Endothelial cell of hepatic sinusoid (primary cell): ENCODE results near the gene AGAP1.
"Not testable (repeated sequence)": the region's sequence is repeated elsewhere in the genome, so short reads cannot be mapped to it uniquely, and the experiment has no call there.

Source experiments
- in situ Hi-C: cut with HindIII; loops from 2 replicates; pipeline ENCODE4 v1.10.0; 2017; ENCODE audit warnings: low sequenced_read_pairs

AGAP1 gene

DNA sequence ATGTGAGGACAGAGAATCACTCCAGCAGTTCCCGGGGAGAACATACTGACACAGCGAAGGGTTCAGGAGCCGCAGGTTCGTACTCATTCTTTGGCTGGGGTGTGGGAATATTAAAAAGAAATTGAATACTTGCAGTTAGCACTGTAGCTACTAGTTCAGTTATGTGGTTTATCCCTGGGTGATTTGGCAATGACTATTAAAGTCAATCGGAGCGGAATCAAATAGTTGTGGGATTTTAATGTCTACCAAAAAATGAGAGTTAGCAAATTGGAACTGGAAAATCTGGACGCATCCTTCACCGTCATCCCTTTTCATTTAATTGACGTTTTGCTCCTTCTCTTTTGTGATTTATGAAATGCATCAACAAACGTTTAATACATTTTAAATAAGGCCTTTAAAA, 623.6 kb downstream of the AGAP1 start:
- in situ Hi-C loops = no loop called here

DNA sequence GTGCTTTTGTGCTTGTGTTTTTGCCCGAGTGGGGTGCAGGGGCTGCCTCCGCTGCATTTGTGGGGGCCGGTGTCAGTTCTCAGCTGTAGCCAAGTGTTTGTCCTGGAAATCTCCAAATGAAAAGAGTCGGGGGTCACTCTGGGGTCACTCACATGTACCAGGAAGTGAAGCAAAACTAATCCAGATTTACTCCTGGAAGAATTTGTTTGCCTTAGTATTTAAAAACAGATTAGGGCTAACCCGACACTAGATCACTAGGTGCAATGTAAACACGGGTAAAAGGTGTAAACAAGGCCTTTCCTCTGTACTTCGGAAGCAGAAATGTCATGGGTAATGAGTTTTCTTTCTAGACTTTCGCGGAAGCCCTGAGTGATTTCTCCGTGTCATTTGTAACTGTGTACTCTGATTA, 624.0 kb downstream of the AGAP1 start:
- in situ Hi-C loops = no loop called here

DNA sequence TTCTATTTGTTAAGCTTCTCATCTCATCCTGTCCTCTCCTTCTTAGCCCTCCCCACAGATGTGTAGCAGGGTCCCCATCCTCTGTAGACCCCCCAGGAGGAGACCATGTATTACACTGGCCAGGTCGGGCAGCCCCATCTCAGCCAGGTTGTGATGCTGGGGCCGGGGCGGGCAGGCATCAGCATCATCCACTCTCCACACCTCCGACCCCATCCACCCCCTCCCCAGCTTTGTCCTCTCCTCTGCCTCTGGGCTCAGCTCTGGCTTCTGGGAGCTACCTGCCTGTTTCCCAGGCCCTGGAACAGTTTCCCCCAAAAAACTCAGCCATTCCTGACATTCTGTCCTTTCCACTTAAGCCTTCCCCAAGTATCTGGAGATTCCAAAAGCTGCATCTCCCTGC, 625.2 kb downstream of the AGAP1 start:
- in situ Hi-C loops = no loop called here

DNA sequence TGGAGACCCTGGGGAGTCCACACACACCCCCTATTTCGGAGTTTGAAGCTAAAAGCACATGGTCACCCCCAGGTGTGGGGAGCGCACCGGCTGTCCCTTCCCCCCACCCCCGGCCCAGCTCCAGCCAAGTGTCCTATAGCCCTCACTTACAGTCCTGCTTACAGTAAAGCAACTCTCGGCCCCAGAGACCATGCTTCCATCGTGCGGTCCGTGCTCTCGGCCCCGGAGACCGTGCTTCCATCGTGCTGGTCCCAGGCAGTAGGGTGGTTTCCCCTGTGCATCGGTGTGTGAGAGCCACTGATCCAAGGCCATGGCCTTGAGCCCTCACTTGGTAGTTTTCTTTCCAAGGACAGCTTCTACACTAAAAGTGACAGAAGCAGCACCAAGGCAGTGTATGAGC, 625.6 kb downstream of the AGAP1 start:
- in situ Hi-C loops = no loop called here

DNA sequence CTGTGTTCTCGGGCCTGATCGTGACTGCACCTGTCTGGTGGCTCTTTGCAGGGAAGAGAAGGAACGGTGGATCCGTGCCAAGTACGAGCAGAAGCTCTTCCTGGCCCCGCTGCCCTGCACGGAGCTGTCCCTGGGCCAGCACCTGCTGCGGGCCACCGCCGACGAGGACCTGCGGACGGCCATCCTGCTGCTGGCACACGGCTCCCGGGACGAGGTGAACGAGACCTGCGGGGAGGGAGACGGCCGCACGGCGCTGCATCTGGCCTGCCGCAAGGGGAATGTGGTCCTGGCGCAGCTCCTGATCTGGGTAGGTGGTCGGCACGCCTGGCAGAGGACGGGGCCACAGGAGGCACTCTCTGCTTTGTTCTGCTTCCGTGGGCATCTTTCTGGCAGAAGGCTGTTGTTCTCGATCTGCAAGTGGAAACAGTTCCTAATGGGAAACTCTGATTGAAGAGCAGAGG, 626.3 kb downstream of the AGAP1 start:
- in situ Hi-C loops = loop anchor here (5.0 kb wide), 1 partner anchor 88 kb away; no protein-coding TSS in a partner anchor

DNA sequence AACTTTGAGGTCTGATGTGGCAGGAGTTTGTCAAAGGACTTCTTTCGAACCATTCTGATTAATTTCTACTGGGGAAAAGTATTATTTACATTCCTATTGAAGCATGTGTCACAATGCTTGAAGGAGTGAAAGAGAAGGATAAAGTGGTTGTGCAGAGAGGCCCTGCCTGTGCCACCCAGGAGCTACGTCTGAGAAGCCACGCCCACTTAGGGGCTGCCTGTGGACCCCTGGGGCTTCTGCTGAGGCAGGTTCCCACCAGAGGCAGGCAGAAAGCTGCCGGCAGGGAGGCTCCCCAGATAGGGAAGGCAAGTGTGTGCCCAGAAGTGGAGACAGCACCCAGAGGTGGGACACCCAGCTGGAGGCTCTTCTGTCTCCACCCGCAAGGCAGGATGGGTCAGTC, 627.0 kb downstream of the AGAP1 start:
- in situ Hi-C loops = loop anchor here (5.0 kb wide), 1 partner anchor 89 kb away; no protein-coding TSS in a partner anchor

DNA sequence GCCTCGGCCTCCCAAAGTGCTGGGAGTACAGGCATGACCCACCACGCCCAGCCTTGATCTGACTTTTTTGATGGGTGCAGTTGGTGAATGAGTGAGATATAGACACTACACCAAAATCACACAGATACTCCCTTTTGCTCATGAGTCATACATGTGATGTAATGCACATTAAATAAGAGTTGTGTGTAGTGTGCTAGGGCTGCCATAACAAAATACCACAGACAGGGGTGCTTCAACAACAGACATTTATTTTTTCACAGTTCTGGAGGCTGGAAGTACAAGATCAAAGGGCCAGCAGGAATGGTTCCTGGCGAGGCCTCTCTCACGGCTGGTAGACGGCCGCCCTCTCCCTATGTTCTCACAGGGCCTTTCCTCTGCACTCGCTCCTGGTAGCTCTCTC, 627.7 kb downstream of the AGAP1 start:
- in situ Hi-C loops = loop anchor here (5.0 kb wide), 1 partner anchor 89 kb away; no protein-coding TSS in a partner anchor

DNA sequence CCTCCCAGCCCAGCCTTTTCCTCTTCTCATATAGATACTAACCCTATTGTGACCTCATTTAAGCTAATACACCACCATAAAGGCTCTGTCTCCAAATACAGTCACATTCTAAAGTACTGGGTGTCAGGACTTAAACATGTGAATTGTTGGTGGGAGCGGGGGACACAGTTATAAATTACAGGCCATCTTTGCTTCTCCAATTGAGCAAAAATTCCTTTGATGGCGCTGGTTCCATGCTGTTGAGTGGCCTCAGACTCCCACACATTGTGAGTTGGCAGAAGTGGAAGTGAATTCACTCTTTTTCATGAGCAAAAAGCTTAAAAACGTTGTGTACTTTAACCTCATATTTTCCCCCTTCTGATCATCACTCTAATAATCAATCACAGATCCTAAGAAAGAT, 628.4 kb downstream of the AGAP1 start:
- in situ Hi-C loops = loop anchor here (5.0 kb wide), 1 partner anchor 90 kb away; no protein-coding TSS in a partner anchor

DNA sequence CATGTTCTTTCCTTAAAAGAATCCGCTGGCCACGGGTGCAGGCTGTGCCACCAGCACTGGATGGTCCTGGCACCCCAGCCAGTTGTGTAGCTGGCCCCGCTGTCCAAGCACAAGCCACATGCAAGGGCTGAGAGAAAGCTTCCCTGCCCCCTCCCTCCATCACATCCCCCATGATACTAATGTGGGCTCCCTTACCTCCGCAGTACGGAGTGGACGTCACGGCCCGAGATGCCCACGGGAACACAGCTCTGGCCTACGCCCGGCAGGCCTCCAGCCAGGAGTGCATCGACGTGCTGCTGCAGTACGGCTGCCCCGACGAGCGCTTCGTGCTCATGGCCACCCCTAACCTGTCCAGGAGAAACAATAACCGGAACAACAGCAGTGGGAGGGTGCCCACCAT, 629.9 kb downstream of the AGAP1 start:
- in situ Hi-C loops = loop anchor here (5.0 kb wide), 1 partner anchor 91 kb away; no protein-coding TSS in a partner anchor

DNA sequence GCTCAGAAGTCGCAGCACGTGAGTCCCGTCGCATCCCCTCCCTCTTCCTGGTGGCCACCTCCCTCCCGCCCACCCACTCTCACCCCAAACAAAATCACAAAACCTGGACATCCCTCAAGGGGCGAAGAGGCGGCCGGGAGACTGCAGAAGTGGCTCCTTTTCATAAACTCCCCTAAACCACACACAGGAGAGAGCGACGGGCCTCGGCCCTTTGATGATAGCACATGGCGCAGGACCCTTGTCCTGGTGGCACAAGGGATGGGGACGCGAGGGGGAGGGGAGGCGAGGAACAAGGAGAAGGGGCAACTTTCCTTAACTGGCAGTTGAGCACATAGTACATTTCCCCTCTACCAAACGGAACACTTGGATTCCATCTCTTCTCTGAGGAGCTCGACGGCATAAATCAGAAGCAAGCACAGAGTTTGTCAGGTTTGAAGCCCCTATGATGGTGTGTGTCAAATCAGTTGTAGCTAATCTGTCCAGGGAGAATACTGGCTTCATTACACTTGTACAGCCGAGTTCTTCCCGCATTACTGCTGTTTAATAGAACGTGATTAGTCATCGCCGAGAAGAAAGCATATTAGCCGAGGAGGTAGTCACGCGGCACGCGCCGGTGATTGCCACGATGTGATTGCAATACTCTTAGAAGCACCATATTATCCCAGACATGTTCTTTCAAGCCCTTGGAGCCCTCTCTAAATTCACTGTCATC, 630.5 kb downstream of the AGAP1 start:
- in situ Hi-C loops = loop anchor here (5.0 kb wide), 1 partner anchor 92 kb away; no protein-coding TSS in a partner anchor

DNA sequence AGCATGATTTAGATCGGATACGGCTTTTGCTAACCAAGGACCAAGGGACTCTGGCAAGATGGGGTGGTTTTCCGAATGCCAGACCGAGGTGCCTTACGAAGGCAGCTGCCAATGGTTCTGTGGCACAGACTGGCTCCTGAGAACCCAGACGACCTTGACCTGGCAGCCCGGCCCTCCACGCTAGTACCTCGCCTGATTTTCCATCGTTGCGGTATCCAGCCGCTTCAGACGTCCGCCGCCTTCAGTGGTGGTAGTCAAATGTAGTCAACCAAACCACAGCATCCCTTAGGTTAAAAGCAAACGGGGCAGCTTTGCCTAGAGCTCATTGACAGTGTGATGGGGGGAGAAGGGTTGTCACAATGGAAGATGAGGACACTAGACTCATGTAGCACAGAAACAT, 631.7 kb downstream of the AGAP1 start:
- in situ Hi-C loops = no loop called here

DNA sequence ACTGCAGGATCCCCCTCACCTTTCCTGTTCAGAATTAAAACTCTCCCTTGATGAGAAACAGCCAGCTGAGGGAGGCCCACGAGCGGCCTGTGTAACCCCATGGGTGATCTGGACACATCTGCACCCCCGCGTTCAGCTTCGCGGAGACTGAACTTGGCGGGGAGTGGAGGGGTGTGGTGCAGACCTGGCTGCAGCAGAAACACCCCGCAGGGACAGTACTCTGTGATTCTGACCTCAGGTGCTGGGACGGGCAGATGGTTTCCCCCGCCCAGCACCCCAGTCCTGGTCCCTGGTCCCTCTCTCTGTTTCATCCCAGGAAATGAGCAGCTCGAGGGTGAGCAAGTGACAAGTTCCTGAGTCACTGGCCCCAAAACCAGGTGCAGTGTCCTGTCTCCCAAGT, 633.2 kb downstream of the AGAP1 start:
- in situ Hi-C loops = no loop called here

DNA sequence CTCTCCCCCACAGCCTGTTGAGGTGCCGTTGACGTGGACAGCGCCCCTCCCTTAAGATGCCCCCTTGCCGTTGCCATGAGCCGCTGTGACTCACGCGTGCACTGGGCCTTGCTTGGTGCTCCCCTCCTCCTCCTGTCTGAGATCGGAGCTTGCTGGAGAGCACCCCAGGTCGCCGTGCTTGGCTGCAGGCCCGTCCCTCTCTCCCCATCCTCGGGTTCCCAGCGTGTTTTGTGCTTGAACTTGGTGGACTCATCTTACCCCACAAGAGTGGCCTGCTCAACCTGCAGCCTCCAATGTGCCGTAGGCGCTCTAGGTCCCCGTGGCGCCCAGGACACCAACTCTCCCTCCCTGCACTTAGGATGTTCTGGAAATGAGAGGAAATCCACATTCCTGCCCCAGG, 634.5 kb downstream of the AGAP1 start:
- in situ Hi-C loops = no loop called here

DNA sequence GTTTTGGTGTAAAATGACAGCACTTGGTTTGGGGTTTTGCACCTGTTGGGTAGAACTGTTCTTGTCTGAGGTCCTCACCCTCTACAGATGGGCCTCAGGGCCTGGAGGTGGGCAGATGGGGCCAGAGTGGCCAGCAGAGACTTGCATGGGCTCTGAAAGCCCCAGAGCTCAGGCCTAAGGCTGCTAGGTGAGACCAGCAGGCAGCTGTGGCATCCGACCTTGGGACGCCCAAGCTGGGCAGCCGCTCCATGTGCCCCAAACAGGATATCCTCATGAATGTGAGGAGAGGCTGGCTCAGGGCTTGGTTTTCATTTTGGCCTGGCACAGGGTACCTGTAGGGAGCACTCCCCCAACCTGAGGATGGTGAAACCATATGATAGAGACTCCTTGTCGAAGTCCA, 636.1 kb downstream of the AGAP1 start:
- in situ Hi-C loops = no loop called here

DNA sequence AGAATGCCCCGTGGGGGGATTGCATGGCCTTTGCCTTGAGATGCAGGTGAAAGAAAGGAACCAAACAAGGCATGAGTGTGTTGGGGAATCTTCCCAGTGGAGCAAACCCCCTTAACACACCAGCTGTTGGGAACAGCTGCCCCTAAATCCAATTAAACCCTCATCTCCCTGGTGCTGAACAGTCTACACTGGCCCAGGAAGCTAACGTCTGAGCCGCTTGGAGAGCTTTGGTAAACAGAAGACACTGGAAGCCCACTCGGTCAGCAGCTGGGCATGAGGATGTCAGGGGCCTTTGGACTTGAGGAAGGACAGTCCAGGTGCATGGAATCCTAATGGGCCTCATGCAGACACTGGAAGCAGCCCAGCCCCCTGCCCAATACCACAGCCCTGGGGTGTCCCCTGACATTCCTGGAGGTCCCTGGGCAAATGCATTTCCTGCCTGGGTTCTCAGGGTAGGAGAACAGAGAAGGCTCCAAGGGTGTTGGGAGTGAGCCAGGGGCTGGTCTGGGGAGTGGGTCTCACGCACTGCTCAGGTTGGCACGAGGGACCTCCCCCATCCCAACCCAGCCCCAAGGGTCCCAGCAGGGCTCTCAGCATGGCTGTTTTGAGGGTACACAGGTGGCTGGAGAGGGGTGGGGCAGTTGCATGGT, 636.6 kb downstream of the AGAP1 start:
- in situ Hi-C loops = no loop called here

DNA sequence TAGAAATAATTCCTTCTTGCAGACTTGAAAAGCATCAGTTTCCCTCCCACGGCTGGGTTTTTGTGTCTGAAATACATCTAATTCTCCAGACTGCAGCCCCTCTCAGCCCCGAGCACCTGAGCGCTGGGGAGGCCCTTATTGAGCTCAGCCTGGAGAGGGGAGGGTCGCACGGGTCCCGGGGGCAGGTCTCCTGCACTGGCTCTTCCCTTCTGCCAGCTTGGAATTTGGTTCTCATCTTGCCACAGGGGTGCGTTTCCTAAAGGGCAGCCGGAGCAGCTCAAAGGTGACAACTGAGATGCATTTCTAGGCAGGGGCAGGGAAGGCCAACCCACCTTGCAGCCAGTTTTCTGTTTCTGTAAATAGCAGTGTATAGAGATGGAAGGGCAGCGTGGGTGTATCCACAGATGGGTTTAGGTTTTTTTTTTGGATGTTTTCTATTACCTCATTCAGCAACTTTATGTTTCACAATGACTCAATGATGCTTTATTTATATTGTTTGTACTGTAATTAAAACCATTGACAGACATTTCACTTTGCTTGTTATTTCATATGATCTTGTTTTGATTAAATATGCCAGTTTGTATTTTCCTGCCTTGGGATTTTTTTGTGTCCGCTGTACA, 637.3 kb downstream of the AGAP1 start:
- in situ Hi-C loops = no loop called here

DNA sequence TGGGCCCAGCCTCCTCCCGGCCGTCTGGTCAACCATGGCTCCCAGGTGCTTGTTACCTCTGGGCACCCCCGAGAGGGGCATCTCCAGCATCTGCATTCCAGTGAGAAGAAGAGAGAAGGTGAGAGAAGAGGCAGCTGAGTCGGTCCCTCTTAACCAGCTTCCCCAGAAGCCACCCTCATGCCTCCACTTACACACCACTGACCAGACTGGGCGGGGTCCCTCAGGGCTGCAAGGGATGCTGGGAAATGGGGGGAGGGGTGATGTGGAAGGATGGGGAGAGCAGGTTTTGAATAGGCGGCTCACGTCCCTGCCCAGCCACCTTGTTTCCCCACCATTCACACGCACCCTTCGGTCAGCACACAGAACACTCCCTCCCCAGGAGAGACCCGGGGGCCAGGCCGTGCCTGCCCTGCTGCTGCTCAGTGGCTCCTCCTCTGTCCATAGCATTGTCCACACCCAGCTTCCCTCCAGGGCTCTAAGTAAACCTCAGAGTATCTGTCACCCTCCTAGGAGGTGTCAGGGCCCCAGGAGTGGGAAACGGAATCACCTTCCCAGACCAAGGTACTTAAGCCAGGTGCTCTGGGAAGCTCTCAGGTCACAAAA, 639.7 kb downstream of the AGAP1 start:
- in situ Hi-C loops = no loop called here

DNA sequence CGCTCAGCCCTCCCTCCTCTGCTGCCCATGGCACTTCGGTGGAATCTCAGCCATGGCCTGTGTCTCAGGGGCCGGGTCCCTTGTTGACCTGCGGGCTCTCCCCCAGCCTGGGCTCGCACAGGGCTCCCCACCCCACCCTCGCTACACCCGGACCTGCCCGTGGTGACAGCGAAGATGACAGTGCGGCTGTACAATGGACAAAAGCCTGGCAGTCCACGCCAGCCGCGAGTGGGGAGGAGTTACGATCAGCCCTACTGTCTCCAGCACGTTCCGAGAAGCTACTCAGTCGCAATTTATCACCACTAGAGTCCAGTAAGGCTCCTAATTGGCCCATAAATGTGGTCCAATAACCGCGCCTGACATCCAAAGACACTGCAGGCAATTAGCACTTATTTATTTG, 642.7 kb downstream of the AGAP1 start:
- in situ Hi-C loops = no loop called here

DNA sequence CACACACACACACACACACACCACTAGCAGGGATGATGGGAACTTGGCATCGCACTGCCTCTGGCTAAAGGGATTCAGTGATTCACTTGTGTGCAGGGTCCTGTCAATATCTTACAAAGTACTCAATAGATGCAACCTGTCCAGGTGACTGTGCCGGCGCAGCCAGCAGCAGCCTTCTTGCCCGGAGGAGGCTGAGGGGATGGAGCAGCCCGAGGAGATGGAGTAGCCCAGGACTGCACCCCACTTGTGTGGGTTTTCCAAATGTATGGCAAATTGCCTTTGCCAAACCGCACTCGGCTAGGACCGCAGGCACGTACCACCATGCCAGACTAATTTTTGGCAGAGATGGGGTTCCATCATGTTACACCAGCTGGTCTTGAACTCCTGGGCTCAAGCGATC, 643.2 kb downstream of the AGAP1 start:
- in situ Hi-C loops = no loop called here

DNA sequence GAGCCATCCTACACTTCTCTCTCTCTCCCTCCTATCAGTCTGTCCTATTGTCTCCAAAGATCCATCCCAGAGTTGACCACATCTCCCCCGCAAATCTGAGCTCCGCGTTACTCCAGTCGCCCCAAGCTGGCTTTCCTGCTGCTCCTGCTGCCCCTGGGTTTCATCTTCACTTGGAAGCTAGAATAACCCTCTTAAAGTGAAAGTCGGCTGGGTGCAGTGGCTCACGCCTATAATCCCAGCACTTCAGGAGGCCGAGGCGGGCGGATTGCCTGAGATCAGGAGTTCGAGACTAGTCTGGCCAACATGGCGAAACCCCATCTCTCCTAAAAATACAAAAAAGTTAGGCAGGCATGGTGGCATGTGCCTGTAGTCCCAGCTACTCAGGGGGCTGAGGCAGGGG, 647.8 kb downstream of the AGAP1 start:
- in situ Hi-C loops = not testable (repeated sequence)

DNA sequence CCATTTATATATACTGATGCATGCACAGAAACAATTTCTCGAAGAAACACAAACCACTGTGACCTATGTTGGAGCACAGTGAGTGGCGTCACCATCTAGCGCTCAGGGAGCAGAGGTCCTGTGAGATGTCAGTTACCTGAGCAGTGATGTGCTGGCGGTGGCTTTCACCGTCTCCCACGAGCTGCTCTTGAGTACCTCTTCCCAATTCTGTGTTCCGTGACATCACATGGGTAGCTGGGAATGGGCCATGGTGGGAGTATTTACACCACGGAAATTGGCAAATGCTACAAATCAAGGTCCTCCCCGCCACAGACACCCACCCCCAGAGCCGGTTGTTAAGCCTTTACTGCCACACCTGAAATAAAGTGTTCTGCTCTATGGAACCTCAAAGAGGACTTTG, 650.0 kb downstream of the AGAP1 start:
- in situ Hi-C loops = no loop called here
